ENCODE measurements around the gene GLI2. TPM values are rescaled to one million over a fixed set of nuclear protein-coding genes. Genes with fewer than 3 reads are reported as not detected.

GLI2 gene
- total RNA-seq (2022; extraction: Qiagen RNA extraction), result 16.8 to 26.9 TPM (median 22.1 TPM) in 5 replicates

GRCh38 chr2:120735746-120736170 lies at the start of gene GLI2:
Gene GLI2 (plus strand): TSS chr2:120735868. CDS start chr2:120797321, 61,453 bp downstream.

